HG02981 (cell line): ENCODE measurements around the gene ATP8A1.
"Not testable (repeated sequence)": the region's sequence is repeated elsewhere in the genome, so short reads cannot be mapped to it uniquely, and the experiment has no call there.

ENCODE experiments used
- ATAC-seq: cut with Tn5 transposase; IDR thresholded peaks from one replicate; pipeline ENCODE4 v1.9.1; 2021; ENCODE audit warnings: mild to moderate bottlenecking, moderate library complexity; ENCODE audit not compliant: unreplicated experiment

ATP8A1 gene

DNA sequence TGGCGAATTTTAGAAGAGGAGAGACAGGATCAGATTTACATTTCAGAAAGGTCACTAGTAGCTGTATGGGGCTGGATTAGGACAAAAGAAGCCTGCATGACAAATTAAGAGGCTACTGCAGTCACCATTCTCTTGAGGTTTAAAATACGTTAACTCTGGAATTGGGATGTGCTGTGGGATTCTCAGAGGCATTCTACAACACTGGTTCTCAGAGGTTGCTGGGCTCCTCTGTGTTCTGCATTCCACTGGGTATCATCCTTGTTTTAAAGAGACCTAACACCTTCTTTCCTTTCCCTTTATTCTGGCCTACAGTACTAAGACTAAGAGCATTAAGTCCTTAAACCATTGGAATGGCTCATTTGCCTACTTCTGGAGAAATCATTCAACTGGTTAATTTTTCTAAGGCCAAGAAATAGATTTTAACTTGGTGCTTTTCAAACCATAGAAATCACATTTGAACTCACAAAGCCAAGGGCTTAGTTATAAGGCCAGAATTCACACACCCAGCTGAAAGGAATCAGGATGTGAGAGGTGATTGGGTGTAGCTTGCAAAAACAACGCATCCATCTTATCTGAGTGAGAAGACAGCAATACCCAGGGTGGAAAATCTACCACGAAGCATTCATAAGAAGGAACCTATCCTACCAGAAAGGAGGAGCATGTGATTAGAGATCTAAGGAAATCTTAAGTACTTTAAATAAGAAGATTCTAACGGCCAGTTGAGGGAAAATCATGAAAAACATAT is 143.0 kb downstream of the ATP8A1 start:
- no peak for ATAC-seq

DNA sequence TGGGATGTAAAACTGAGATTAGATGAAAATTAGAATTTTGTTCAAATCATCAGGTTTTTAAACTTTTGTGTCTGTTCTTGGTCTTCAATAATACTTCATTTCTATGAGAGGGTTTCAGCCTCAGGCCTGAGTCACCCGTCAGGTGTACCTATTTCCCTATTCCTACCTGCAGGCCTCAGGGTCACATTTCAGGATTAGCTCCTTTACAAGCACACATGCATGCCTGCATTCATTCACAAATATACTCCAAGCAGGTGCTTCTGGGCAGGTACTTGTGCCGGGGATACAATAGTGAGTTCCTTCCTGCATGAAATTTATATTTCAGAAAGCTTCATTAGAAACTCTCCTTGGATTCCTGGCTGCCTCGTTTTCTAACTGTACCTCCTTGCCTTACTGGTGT is 144.7 kb downstream of the ATP8A1 start:
- no peak for ATAC-seq

DNA sequence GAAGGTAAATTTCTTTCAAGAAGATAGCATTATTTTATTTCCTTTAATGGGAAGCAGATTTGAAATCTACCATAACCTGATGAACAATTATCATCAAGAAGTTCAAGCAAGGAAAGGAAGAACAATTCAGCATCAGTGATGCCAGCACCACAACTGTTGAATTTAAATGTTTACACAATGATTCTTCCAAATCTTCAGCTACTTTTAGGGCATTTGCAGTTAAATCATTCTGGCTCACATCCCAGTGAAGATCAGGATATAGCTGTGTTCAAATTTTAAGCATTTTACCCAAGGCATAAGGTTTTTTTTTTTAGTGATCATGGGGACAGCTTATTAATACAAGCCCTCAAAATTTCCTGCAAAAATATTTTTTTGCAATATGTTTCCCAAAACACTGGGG is 146.7 kb downstream of the ATP8A1 start:
- ATAC-seq, result no peak

DNA sequence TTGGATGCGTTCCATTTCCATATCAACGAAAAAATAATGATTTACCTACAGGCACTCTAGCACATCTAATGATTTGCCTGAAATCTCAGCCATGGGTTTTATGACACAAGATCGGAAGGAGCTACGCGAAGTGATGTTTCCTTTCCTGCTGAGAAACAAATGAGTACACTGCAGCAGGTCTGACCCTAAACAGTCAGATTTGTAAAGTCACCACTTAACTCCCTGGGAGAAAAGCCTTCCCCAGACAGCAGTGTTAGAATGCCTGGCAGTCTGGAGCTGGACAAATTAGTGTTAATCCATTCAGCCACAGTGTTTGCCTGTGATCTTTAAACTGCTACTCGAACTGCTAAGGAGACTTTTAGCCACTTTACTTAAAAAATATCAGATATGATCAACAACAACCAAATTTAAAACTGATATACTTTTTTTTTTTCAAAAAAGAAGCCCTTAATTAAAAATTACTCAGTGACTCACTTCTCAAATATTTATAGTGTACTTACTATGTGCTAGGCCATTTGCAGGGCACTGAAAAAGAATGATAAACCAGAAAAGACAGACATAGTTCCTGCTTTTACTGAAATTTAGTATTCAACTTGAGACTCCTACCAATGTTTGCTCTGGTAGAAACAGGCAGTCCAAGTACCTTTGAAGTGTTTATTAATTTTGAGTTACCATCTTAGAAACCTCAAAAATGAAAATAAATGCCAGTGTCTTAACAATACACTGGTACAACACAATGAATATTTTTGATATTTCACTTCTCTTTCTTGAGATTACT is 155.1 kb downstream of the ATP8A1 start:
- ATAC-seq, result no peak

DNA sequence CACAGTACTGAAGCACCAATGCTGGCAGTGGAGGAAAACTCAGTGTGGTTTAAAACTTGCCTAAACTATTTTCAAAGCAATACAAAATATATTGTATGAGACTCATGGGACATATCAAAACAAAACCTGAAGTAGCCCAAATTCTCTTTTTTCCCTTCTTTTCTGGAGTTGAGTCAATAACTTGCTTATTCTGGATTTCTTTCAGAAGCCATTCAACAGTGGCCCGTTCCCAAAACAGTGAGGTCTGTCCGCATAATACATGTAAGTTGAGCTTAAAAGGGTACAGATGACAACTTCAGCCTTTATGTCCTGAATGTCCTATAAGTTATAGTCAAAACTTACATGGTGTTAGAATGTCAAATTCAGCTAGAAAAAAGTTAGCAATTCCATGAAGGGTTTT is 158.9 kb downstream of the ATP8A1 start:
- no peak for ATAC-seq

DNA sequence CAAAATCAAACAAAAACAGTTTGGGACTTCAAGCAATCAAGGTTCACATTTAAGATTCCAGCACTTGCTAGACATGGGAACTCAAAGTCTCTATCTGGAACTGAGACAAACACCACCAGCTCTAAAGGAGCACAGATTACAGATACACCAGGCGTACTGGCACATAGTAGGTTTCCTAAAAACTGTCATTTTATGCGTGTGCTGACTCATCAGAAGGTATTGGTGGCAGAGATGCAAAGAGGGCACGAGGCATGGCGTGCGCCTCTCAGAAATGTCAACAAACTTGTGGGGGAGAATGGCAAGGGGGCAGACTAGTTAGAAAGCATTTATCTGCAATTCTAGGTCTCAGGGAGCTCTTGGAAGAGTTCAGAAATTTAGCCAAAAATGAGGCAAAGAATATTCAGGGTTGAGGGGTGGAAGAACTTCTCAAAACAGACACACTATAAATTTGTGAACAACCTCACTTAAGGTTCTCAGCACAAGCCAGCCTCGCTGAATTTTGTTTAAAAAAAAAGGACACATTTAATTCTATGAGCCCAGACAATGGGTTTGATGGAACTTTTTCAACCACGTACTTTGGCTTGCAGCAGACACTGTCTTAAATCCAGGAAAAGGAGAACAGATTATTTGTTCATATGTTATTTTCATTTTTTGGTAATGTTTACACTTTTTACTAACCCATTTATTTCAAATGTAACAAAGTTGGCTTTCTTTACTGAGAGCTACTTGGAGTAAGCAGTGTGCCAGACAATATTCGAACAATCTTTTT is 159.6 kb downstream of the ATP8A1 start:
- ATAC-seq, result no peak

DNA sequence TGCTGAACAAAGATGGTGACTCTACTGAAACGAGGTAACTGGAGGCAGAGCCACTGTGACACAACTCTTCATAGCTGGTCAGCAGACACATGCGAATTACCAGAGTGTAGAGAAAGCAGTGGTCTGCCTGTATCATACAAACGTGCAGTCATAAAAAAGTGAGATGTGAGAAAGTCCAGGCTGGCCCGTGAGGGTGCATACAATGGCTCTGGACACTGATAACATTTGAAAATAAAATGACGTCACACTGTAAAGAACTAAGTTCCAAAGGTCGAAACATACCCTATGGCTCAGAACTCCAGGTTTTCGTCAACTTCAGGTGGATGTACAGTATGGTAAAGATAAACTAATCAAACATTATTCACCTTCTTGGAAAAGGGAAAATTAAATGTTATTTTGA is 163.9 kb downstream of the ATP8A1 start:
- no peak for ATAC-seq

DNA sequence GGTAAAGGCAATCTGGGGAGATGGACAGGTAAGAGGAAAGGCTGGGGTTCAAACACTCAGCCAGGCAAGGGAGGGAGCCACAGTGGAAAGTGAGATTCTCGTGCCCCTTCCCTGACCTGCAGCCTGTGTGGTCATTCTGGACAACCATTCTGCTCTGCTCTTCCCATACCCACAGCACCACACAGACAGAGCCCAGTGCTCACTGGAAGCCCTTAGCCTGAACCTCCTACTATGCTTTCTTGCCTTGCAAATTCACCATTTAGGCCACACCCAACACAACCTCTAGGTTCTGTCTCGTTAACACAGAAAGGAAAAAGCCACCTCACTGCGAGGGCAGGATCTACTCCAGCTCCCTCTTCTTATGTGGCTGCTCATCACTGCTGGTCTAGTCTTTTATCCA is 166.9 kb downstream of the ATP8A1 start:
- ATAC-seq, result no peak

DNA sequence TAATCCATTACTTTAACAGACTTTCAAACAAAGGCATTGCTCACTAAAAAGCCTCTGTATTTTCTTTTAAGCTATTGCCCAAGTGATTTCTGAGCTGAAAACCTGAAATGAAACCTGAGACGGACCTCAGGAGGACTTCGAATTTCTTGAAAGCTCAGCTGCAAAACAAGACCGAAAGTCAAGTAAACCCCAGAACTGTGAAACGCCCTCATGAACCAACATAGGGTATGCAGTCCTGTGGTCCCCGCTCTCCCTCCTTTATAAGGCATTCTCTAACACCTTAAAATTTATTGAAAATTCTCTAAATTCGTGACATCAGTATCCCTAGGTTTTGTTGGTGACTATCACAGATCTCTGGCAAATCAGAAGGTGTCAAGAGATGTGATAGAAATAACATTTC is 167.8 kb downstream of the ATP8A1 start:
- peak; percentile 73 for ATAC-seq

DNA sequence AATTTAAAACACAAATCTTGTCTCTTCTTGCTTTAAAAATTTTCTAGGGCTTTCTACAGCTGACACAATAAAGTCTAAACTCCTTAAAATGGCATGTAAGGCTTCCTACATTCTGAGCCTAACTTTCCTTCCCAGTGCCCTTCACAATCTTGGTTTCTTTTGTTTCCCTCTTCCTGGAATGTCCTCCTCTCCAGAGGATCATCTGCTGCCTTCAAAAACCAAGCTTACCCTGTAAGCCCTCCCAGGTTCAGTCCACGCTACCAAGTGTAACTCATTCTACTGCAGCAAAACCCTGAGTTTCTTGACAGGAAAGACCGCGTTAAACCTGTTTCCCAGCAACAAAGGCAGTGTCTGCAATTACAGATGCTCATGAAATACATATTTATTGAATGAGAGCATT is 168.4 kb downstream of the ATP8A1 start:
- ATAC-seq, result peak; percentile 1

DNA sequence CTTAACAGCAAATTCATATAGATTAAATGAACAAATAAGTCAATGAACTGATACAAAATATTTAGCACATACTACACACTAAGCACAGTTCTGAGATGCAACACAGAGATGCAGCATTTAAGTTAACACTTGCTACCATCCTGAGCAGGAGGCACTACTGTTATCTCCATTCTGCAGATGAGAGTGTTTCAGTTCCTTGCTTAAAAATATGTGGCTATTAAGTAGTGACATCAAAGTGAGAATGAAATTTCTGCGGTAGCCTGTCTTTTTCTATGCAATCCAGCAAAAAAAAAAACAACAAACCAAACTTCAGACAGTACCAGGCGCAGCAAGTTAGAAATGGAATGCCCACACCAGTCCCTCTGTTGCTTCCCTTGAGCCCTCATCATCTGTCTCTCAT is 168.8 kb downstream of the ATP8A1 start:
- ATAC-seq, result peak; percentile 80

DNA sequence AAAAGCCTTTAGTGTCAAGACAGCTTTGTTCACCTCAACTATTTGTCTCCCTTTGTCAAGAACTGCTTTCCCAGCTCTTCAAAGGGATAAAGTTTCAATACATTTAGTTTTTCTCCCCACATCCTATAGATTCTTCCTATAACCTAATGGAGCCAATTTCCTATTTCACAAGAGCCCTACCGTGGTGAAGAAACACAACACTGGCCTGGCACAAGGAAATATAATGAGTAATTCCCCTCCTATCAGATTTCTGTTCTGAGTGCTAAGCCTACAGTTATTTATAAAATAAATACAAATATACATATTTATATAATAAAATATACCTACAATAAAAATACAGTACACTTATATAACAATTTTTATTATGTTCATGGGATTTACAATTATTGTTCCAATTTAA is 169.7 kb downstream of the ATP8A1 start:
- no peak for ATAC-seq

DNA sequence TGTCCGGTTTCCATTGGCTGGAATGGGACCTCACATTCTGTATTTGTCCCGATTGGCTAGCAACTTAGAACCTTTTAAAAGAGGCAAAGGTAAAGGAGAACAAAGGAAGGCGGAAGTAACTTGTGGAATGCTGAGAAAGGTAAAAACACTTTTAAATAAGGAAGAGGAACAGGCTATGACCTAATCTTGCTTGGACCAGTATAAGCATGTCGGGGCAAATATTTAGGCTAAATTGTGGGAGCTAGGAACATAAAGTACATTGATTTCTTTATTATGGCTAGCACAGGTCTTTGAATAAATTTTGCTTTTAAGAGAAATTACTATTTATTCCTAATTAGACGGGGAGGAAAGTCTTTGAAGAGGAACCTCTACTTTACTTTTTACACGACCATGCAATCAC is 170.7 kb downstream of the ATP8A1 start:
- not testable (repeated sequence) for ATAC-seq

DNA sequence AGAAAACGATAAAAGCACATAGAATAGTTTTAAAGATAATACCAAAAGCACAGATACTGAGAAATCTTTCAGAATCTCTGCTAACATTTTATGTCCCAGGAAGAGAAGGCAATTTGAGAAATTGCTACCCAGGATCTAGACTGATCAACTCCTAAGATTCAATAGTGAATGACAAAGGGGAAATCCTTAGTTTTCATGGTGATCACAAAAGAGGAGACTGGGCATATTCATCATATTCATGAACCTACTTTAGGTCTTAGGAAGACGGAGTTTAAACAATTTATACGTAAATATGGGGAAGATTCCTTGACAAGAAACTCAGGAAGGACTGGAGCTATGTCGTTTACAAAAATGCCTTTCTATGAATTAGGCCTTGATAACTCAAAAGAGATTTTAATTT is 172.3 kb downstream of the ATP8A1 start:
- ATAC-seq, result no peak

DNA sequence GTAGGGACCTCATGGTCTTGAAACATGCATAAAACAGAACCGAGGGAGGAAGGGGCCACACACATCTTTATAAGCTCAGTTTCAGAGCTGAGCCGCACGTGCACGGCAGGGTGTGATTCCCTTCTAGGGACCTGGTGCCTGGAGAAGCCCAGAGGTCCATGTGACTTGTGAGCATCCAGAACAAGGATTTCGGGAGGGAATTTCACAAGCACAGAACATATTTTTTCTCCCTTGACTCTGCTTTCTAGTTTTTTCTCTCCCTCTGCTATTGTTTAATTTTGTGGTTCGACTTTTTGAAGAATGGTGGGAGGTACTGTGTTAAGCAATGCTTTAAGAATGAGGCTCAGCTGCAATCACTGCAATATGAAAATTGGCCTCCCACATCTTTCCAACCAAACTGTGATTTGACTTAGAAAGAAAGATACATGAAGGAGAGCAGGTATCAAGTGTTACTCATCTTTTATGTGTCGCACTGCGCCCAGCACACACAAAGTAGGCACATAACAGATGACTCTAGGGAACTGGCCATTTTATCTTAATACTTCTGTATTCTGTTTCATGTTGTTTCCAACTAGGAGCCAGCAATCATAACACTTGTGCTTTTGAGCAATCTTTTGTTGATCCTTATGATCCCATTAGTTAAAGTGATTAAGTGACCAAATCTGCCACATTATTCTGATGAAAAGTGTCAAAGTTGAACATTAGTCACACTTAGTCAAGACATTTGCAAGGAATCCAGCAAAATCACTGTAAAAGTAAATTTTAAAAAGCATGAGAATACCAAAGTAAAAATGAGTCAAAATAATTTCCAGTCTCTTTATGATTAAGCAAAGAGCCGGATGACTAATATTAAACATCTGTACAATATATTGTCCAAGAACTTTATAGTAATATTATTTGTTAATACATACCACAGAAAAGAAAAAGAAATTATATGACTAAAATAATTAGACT is 173.2 kb downstream of the ATP8A1 start:
- ATAC-seq, result no peak

DNA sequence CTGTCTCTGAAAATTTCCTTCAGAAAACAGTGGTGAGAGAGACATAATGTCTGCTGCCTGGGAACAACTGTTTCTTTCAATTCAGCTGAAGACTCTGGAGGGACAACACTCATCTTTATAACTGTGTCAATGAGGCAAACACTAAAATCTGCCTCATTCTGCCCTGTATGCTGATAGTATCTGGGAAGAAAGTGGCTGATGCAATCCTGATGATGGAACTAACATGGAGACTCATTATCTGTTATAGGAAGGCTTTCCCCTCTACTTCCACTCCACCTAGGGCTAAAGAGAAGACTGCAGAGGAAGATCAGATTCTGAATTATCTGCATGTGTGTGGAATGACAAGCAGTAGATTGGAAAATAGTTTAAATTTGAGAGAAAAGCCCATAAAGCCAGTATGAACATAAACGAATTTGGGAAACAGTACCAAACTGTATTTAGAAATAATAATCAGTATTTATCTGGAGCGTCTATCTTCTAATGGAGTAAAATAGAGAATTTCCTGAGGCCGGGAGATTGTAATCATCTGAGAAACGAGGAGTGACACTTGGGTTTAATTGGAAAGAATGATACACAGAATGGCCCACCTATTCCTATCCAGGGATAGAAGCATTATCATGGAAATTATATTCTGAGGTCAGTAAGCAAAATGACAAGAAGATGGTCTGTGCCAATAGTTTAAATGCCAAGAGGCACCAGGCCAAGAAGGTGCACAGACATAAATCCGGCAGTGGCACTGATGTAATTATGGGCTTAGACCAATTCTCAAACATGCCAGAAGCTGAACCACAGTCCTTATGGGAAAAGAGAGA is 174.2 kb downstream of the ATP8A1 start:
- no peak for ATAC-seq

DNA sequence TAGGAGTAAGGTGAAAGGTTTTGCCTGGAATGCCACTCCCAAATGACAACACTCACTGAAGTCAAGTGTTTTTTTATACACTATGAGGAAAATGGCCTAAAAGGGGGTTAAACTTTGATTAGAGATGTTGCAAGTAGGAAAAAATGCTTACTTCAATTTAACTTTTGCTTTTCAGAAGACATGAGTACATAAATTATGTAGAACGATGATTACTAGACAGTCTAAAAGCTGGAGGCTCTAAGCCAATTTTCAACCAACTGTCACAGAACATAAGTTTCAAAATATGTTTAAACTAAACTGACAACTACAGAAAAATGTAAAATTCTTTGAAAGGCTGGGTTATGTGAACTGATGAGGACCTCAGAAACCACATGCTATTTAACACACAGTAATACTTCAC is 176.2 kb downstream of the ATP8A1 start:
- no peak for ATAC-seq

DNA sequence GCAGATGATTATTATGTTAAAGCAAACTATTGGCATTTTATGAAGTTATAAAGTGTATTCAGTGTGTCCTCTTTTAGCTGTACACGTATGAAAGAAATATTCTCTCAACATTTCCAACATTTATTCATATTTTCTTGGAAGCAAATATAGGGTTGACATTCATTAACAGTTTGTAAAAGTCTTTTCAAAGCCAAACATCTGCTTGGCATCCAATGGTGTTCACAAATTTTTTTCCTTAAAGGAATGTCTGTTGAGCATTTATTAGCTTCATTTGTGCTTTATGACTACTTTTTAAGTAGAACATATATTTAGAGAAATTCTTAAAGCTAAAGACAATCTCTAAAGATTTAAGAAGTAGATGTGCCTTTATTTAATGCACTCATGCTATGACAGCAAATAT is 176.6 kb downstream of the ATP8A1 start:
- ATAC-seq, result no peak

DNA sequence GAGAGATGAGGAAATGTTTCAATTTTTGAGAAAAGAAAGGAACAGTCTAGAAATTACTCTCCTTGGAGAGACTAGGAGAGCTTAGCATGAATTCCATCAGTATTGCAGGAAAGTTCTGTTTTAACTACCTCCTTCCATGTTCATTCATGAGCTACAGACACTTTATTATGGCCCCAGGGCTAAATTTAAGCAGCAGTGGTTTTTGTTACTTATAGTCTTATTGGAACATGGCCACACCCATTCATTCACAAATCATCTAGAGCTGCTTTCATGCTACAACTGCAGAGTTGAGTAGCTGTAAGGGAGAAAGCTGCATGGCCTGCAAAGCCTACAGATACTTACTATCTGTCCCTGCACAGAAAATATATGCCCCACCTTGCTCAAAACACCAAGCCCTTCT is 178.0 kb downstream of the ATP8A1 start:
- ATAC-seq, result no peak

DNA sequence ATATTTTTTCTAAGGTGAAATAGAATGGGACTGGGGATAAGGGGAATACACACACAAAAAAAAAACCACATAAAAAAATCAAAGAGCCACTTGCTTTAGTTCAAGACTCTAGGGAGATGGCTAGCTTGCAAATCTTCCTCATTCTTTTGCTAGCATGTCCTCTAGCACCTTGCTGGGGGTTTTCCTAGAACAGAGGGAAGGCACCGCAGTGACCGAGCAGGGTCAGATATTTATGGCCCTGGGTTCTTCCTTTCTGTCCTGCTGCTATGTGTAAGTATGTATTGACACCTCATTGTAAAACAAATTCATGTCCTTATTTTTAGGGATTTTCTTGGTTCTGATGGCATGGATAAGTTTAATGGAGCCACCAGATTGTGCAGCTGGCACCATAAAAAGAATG is 178.4 kb downstream of the ATP8A1 start:
- no peak for ATAC-seq
